KOPT-K1 (cell line): ENCODE measurements around the gene TBC1D4.

ENCODE experiments used
- H3K27ac ChIP-seq: fragments of 200-600 bp; sonication (generic); 2 replicates; pipeline ENCODE4 v1.5.1; 2016; ENCODE audit warnings: antibody characterized with exemption, mild to moderate bottlenecking, low read depth, low read length; ENCODE audit not compliant: poor library complexity, severe bottlenecking
- H3K36me3 ChIP-seq: fragments of 200-600 bp; sonication (generic); 2 replicates; pipeline ENCODE4 v1.5.1; 2017; ENCODE audit warnings: antibody characterized with exemption, mild to moderate bottlenecking, low read length, moderate library complexity; ENCODE audit not compliant: insufficient read depth
- H3K9me3 ChIP-seq: fragments of 200-600 bp; sonication (generic); 2 replicates; pipeline ENCODE4 v1.5.1; 2017; ENCODE audit warnings: antibody characterized with exemption, low read length, mild to moderate bottlenecking; ENCODE audit not compliant: insufficient read depth, poor library complexity, severe bottlenecking

TBC1D4 gene

GRCh38 chr13:75331792-75332349, 150.1 kb downstream of the TBC1D4 start:
- no peak overlapping the region for H3K27ac ChIP-seq
- no peaks in the 10 kb centered on the region for H3K9me3 ChIP-seq
- no peaks in the 10 kb centered on the region for H3K36me3 ChIP-seq

GRCh38 chr13:75330770-75331169, 151.2 kb downstream of the TBC1D4 start:
- Histone ChIP-seq H3K27ac (no peak overlapping the region), H3K36me3 (no peaks in the 10 kb centered on the region), H3K9me3 (no peaks in the 10 kb centered on the region)

- Histone ChIP-seq H3K9me3 (no peaks in the 10 kb centered on the region), H3K36me3 (no peaks in the 10 kb centered on the region), H3K27ac (no peak overlapping the region)
Measured at GRCh38 chr13:75329723-75330122, 152.2 kb downstream of the TBC1D4 start.

GRCh38 chr13:75329097-75329496, 152.9 kb downstream of the TBC1D4 start:
- no peaks in the 10 kb centered on the region for H3K36me3 ChIP-seq
- H3K27ac ChIP-seq = no peak overlapping the region

GRCh38 chr13:75327135-75327510, 154.8 kb downstream of the TBC1D4 start:
- peak overlapping the region; percentile 76 for H3K27ac ChIP-seq
- no peaks in the 10 kb centered on the region for H3K36me3 ChIP-seq

More at GRCh38 chr13:75329097-75329496, 152.9 kb downstream of the TBC1D4 start:
- no peaks in the 10 kb centered on the region for H3K9me3 ChIP-seq

GRCh38 chr13:75326173-75327134, 155.5 kb downstream of the TBC1D4 start:
- Histone ChIP-seq H3K36me3 (no peaks in the 10 kb centered on the region), H3K27ac (peak overlapping the region; percentile 76), H3K9me3 (no peaks in the 10 kb centered on the region)

More at GRCh38 chr13:75327135-75327510, 154.8 kb downstream of the TBC1D4 start:
- H3K9me3 ChIP-seq = no peaks in the 10 kb centered on the region

- peak overlapping the region; percentile 76 for H3K27ac ChIP-seq
- H3K36me3 ChIP-seq = no peaks in the 10 kb centered on the region
- H3K9me3 ChIP-seq = no peaks in the 10 kb centered on the region
Measured at GRCh38 chr13:75325711-75326110, 156.3 kb downstream of the TBC1D4 start.

- no peaks in the 10 kb centered on the region; the same call in 1 of the 2 replicates for H3K36me3 ChIP-seq
- H3K27ac ChIP-seq = peak overlapping the region; percentile 76
- H3K9me3 ChIP-seq = no peaks in the 10 kb centered on the region
Measured at GRCh38 chr13:75324413-75324940, 157.5 kb downstream of the TBC1D4 start.

- Histone ChIP-seq H3K36me3 (no peaks in the 10 kb centered on the region; the same call in 1 of the 2 replicates), H3K27ac (no peak overlapping the region), H3K9me3 (no peaks in the 10 kb centered on the region)
Measured at GRCh38 chr13:75321084-75321483, 160.9 kb downstream of the TBC1D4 start.

- Histone ChIP-seq H3K36me3 (no peaks in the 10 kb centered on the region; the same call in 1 of the 2 replicates), H3K27ac (no peak overlapping the region), H3K9me3 (no peaks in the 10 kb centered on the region)
Measured at GRCh38 chr13:75319254-75319653, 162.7 kb downstream of the TBC1D4 start.

- H3K36me3 ChIP-seq = no peaks in the 10 kb centered on the region; the same call in 1 of the 2 replicates
- no peaks in the 10 kb centered on the region for H3K9me3 ChIP-seq
- peak overlapping the region; percentile 46 for H3K27ac ChIP-seq
Measured at GRCh38 chr13:75318138-75318833, 163.7 kb downstream of the TBC1D4 start.

- H3K9me3 ChIP-seq = no peaks in the 10 kb centered on the region
- peaks cover 8% of the 10 kb centered on the region for H3K36me3 ChIP-seq
- H3K27ac ChIP-seq = no peak overlapping the region
Measured at GRCh38 chr13:75316427-75316826, 165.5 kb downstream of the TBC1D4 start.

- H3K27ac ChIP-seq = no peak overlapping the region
- peaks cover 25% of the 10 kb centered on the region for H3K36me3 ChIP-seq
- no peaks in the 10 kb centered on the region for H3K9me3 ChIP-seq
Measured at GRCh38 chr13:75312884-75313520, 169.0 kb downstream of the TBC1D4 start.

GRCh38 chr13:75309981-75310580, 171.9 kb downstream of the TBC1D4 start:
- peaks cover 46% of the 10 kb centered on the region for H3K36me3 ChIP-seq
- no peaks in the 10 kb centered on the region for H3K9me3 ChIP-seq

More at GRCh38 chr13:75309981-75310580, 171.9 kb downstream of the TBC1D4 start:
- H3K27ac ChIP-seq = no peak overlapping the region
